ENCODE data around the gene NAA10.

The NAA10 gene

GRCh38 chrX:153884590-153884989, 50.2 kb downstream of the NAA10 start:
- DNase-seq (ENCODE audit: low read depth) = no peak

- no peak for DNase-seq (ENCODE audit: low read depth)
Observed at GRCh38 chrX:153884136-153884535, 50.7 kb downstream of the NAA10 start.

GRCh38 chrX:153883163-153883843, 51.5 kb downstream of the NAA10 start:
- DNase-seq (ENCODE audit: low read depth) = no peak

GRCh38 chrX:153882557-153882956, 52.3 kb downstream of the NAA10 start:
- no peak for DNase-seq (ENCODE audit: low read depth)

GRCh38 chrX:153882086-153882498, 52.7 kb downstream of the NAA10 start:
- no peak for DNase-seq (ENCODE audit: low read depth)

GRCh38 chrX:153881281-153881680, 53.6 kb downstream of the NAA10 start:
- no peak for DNase-seq (ENCODE audit: low read depth)

- no peak for DNase-seq (ENCODE audit: low read depth)
Observed at GRCh38 chrX:153880440-153880815, 54.4 kb downstream of the NAA10 start.

- DNase-seq (ENCODE audit: low read depth) = no peak
Observed at GRCh38 chrX:153879741-153880439, 54.9 kb downstream of the NAA10 start.
